ENCODE data around the gene DENND5A. TPM values are rescaled to one million over a fixed set of nuclear protein-coding genes. Genes with fewer than 3 reads are reported as not detected.

The DENND5A gene
- total RNA-seq, 1 donor from 2014 or later, result 59.5 TPM

- Mint-ChIP-seq H3K4me3 (ENCODE audit: unreplicated experiment) (no peak overlapping the region), H3K27me3 (ENCODE audit: unreplicated experiment) (peaks cover 2% of the 10 kb centered on the region), H3K27ac (ENCODE audit: unreplicated experiment) (no peak overlapping the region), H3K9me3 (ENCODE audit: unreplicated experiment) (no peaks in the 10 kb centered on the region), H3K4me1 (ENCODE audit: unreplicated experiment) (peaks cover 7% of the 10 kb centered on the region), H3K36me3 (ENCODE audit: low read depth, unreplicated experiment) (peaks cover 37% of the 10 kb centered on the region)
- no peak for DNase-seq (ENCODE audit: low spot score)
- TF ChIP-seq CTCF (IDR thresholded peaks at IDR 0.05; ENCODE audit: unreplicated experiment), result no peak
Observed at GRCh38 chr11:9187616-9188015, 77.5 kb downstream of the DENND5A start.

GRCh38 chr11:9184516-9184915 is 80.6 kb downstream of the DENND5A start:
- H3K36me3 Mint-ChIP-seq (ENCODE audit: low read depth, unreplicated experiment), result peaks cover 14% of the 10 kb centered on the region
- peaks cover 2% of the 10 kb centered on the region for H3K27me3 Mint-ChIP-seq (ENCODE audit: unreplicated experiment)
- no peaks in the 10 kb centered on the region for H3K9me3 Mint-ChIP-seq (ENCODE audit: unreplicated experiment)
- no peak overlapping the region for H3K4me3 Mint-ChIP-seq (ENCODE audit: unreplicated experiment)
- no peak for DNase-seq (ENCODE audit: low spot score)
- no peak for TF ChIP-seq CTCF (IDR thresholded peaks at IDR 0.05; ENCODE audit: unreplicated experiment)
- peaks cover 24% of the 10 kb centered on the region for H3K4me1 Mint-ChIP-seq (ENCODE audit: unreplicated experiment)
- H3K27ac Mint-ChIP-seq (ENCODE audit: unreplicated experiment), result no peak overlapping the region

- TF ChIP-seq CTCF (IDR thresholded peaks at IDR 0.05; ENCODE audit: unreplicated experiment), result no peak
- Mint-ChIP-seq H3K4me1 (ENCODE audit: unreplicated experiment) (peaks cover 33% of the 10 kb centered on the region), H3K27me3 (ENCODE audit: unreplicated experiment) (peaks cover 2% of the 10 kb centered on the region), H3K27ac (ENCODE audit: unreplicated experiment) (no peak overlapping the region), H3K4me3 (ENCODE audit: unreplicated experiment) (no peak overlapping the region), H3K36me3 (ENCODE audit: low read depth, unreplicated experiment) (peaks cover 4% of the 10 kb centered on the region), H3K9me3 (ENCODE audit: unreplicated experiment) (no peaks in the 10 kb centered on the region)
- no peak for DNase-seq (ENCODE audit: low spot score)
Observed at GRCh38 chr11:9182180-9182871, 82.8 kb downstream of the DENND5A start.

- Mint-ChIP-seq H3K9me3 (ENCODE audit: unreplicated experiment) (no peaks in the 10 kb centered on the region), H3K4me1 (ENCODE audit: unreplicated experiment) (peaks cover 29% of the 10 kb centered on the region), H3K4me3 (ENCODE audit: unreplicated experiment) (no peak overlapping the region), H3K27ac (ENCODE audit: unreplicated experiment) (peak overlapping the region; percentile 66), H3K36me3 (ENCODE audit: low read depth, unreplicated experiment) (peaks cover 8% of the 10 kb centered on the region), H3K27me3 (ENCODE audit: unreplicated experiment) (peaks cover 2% of the 10 kb centered on the region)
- DNase-seq (ENCODE audit: low spot score), result no peak
- no peak for TF ChIP-seq CTCF (IDR thresholded peaks at IDR 0.05; ENCODE audit: unreplicated experiment)
Observed at GRCh38 chr11:9180784-9181183, 84.4 kb downstream of the DENND5A start.

GRCh38 chr11:9179141-9179540 is 86.0 kb downstream of the DENND5A start:
- H3K9me3 Mint-ChIP-seq (ENCODE audit: unreplicated experiment), result no peaks in the 10 kb centered on the region
- peaks cover 8% of the 10 kb centered on the region for H3K36me3 Mint-ChIP-seq (ENCODE audit: low read depth, unreplicated experiment)
- no peak overlapping the region for H3K27ac Mint-ChIP-seq (ENCODE audit: unreplicated experiment)
- no peaks in the 10 kb centered on the region for H3K27me3 Mint-ChIP-seq (ENCODE audit: unreplicated experiment)
- TF ChIP-seq CTCF (IDR thresholded peaks at IDR 0.05; ENCODE audit: unreplicated experiment), result no peak
- no peak for DNase-seq (ENCODE audit: low spot score)
- H3K4me3 Mint-ChIP-seq (ENCODE audit: unreplicated experiment), result no peak overlapping the region
- H3K4me1 Mint-ChIP-seq (ENCODE audit: unreplicated experiment), result peaks cover 29% of the 10 kb centered on the region

Data from endothelial cell (in vitro differentiated cells).